GM18517 (cell line): Measurements from ENCODE around the gene FTO.

Source experiments
- ATAC-seq: cut with Tn5 transposase; IDR thresholded peaks from one replicate; pipeline ENCODE4 v1.9.1; 2021; ENCODE audit warnings: mild to moderate bottlenecking, moderate library complexity; ENCODE audit not compliant: unreplicated experiment

FTO gene

DNA sequence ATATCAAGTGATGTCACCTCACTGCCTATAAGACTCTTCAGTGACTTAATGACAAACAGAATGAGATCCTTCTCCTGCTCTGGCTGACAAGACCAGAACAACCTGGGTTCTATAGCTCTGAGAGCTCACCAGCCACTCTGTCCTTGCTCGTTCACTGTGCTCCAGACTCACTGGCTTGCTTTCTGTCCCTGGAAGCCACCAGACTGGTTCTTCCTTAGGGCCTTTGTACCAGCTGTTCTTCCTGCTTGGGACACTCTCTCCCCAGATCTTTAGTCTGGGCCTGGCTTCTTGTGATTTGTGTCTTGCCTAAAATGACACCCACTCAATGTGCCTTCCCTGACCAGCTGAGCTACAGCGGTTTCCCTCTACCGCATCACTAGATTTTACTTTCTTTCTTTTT, 76.1 kb downstream of the FTO start:
- ATAC-seq: no peak

DNA sequence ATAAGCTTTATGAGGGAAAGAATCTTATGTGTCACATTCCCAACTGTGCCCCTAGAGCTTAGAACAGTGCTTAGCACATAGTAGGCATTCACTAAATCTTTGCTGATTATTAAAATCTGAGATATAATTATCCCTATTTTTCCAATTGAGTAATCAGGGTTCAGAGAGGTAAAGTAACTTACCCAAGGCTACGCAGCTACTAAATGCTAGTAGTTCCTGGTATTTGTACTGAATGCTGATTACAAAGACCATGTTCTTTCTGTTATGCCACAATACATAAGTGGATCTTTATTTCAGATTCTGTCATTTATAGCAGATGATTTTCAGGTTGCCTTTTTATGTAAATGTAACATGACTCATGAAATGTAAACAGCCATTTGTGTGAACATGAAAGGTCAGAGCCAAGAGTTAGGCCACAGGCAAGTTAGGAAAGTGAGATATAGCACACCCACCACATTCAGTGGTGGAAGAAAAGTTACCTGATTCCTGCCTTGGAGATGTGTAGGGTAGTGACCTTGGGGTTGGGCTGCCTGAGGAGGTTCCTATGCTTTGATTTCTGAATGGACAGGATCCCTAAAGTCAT, 77.2 kb downstream of the FTO start:
- ATAC-seq: no peak

DNA sequence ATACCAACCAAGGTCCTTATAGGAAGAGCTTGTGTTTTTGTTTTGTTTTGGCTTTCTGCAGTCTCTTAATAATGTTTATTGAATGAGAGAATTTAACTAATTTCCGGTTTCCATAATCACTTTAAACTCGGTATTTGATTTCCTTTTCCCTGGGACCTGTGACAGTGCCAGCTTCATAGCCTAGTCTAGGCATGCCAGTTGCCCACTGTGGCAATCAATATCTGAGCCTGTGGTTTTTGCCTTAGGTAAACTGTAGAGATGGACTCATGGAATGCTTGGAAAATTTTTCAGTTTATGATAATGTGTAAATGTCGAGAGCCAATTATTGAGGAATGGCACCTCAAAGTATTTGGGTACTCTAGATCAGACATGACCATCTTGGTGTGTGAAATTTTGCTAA, 78.2 kb downstream of the FTO start:
- no peak for ATAC-seq

DNA sequence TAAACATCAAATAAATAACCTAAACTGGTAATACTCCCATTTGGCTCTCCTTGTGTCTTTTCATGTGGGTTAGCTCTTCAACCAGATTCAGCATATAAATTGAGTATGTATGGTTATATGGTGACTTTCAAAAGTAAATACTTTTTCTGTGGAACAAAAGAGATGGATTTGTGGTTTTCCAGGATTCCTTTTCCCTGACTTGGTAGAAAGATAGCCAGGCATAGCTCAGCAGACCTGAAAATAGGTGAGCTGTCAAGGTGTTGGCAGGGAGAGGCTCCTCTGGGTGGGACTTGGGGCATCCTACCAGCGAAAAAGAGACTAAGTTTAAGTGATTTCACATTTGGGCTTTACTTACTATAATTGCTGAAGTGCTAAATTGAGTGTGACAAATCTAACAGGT, 80.3 kb downstream of the FTO start:
- no peak for ATAC-seq

DNA sequence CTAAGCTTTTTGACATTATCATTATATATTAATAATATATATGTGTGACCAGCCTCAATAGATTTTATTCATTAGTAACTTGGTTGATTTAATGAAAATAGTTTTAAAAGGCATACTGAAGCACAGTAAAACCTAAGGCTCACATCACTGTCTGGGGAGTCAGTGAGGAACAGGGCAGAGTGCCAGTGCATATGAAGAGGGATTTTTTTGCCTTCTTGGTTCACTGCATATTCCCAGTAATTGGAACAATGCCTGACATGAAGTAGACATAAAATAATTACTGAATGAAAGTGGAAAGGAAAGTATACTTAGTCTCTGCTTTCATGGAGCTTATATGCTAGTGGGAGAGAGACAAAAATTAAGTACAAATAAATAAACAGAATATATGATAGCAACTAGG, 81.1 kb downstream of the FTO start:
- no peak for ATAC-seq

DNA sequence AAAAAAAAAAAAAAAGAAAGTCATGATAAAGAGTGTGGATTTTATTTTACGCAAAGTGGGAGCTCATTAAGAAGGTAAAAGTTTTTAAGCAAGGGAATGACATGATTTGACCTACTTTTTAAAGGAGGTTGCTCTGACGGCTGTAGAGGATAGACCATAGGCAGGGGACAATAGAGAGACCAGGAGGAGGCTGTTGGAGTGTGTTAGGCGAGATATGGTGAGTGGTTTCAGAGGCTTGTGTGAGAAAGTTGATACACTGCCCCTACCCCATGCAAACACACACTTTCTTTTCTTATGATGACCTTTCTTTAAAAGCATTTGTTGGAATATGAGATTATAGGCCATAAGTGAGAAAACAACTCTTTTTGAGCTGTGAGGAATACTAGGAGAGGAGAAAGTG, 82.0 kb downstream of the FTO start:
- no peak for ATAC-seq

DNA sequence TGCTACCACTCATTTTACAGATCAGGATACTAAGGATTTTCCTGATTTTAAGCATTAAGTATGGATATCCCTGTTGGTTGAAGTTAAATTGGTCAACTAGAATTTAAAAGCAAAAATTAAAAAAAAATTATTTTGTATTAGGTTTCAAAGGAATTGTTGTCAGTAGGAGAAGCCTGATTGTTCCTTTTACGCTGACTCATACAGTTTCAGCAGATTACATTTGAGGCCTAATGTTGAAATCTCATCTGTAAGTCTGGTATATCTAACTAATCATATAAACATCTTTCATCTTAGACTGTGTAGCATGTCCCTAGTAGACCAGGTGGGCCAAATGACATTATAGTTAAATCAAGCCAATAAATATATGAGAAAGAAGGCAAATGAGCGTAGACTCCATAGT, 83.5 kb downstream of the FTO start:
- no peak for ATAC-seq

DNA sequence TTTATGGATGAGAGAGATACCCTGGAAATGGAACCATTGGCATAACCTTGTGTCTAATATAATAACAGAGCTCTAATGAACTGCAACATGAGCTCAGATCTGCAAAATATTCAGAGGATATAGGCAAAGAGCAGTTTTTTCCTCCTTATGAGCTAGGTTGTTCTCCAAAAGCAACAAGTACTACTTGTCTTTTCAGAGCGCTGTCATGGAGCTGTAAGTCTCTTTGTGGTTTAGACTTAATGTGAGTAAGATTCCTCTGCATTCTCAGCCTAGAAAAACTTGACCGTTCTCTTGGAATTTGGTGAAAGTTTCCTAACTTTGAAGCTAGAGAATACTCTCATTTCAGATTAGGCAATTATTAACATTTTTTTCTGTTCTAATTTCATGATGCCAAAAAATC, 85.2 kb downstream of the FTO start:
- ATAC-seq: no peak

DNA sequence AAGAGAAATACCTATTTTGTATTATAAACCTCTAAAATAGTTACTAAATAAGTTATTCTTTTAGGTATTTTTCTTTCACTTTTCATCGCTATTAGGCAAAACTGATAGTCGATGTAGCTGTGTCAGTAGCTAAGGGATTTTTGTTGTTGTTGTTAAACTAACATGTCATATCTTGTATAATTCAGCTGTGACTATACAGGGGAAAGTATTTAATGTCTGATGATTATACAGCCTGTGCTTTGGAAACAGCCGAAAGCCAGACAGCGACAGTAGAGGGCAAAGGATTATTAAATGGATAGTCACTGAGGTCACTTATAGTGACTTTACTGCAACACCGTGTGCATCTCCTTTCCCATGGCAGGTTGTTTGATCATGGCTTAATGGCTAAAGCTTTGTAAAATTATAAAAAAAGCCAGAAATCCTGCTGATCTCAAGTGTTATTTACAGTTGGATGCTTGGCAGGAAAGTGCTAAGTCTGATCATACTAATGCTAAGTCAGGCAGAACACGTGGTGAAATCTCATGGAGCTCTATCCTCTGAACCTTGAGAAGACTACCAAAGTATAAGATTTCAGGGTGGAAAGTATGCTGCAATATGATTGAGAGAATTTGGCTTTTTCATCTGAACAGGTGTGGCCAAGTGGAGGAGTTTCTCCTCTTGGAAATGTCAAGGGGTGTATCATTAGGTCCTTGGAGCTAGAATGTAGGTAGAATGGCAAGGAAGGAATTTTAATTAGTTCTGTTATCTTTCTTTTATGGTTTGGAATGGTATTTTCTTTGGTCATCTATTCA, 88.4 kb downstream of the FTO start:
- no peak for ATAC-seq

DNA sequence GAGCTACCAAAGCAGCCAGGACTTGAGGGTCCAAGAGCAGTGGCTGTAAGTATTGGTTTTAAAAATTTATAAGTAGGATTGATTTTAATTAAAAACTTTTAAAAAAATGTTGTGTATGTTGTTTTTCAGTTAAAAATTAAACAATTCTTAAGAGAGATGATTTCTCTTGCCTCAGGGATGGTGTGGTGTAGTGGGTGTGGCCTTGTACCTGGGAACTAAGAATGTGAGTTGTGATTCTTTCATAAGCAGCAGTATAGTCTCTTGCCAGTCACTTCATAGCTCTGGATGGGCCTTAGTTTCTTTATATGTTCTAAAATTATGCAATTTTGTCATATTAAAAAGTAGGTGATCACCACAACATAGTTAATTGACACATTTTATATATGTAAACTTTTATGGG, 99.5 kb downstream of the FTO start:
- ATAC-seq: no peak

DNA sequence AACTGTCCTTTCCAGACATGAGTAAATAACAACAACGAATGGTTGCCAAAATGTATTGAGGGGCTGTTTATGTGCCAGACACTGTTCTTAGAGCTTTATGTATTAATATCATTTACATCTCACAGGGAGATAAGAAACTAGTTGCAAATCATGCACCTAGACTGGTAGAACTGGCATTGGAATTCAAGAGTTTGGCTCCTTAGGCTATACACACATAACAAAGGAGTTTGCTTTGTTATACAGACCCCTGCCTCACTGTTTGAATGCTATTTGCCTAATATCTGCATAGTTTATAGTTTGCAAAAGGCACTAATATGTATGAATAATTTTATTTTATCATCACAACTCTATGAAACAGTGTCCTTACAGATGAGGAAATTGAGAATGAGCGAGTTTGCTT, 100.0 kb downstream of the FTO start:
- ATAC-seq: no peak

DNA sequence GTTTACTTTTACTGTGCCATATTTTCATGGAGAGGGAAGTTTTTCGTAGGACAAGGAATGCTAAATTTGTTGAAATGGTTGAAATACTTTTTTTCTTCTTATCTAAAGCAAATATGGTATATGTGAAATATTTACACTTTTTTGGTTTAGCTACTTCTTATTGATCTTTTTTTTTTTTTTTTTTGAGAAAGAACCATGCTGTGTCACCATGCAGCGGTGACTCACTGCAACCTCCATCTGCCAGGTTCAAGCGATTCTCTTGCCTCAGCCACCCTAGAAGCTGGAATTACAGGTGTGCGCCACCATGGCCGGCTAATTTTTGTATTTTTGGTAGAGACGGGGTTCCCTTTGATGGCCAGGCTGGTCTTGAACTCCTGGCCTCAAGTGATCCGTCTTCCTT, 100.5 kb downstream of the FTO start:
- ATAC-seq: no peak

DNA sequence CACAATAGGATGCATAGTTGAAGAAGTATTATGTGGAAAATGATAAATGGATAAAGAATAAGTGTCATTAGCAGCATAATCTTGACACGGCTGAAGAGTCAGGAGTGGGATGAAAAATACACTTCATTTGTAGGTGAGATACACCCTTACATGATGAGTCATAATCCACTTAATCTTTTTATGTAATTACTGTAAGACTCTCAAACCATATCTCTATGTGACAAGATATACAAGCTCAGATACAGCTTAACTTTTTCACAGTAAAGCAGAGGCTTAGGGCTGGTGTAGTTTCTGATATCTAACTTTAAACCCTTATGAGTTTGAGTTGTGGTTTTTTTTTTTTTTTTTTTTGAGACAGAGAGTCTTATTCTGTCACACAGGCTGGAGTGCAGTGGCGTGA, 101.2 kb downstream of the FTO start:
- ATAC-seq: no peak

DNA sequence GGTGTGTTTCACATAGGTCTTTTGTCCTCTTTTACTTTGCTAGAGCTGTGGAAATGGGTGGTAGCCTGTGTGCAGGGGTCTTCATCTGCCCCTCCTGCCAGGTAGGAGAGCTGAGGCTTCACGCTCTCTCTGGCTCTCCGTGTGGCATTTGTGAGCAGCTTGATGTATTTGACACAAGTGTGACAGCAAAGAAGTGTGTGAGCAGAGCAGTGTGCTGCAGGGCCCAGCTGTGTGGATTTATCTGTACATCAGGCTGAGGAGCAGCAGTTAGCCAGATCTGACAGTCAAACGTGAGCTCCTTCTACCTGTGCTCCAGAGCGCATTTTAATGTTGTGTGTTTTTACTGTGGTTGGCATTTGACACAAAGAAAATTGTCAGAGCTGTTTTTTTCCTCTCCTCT, 101.8 kb downstream of the FTO start:
- ATAC-seq: no peak

DNA sequence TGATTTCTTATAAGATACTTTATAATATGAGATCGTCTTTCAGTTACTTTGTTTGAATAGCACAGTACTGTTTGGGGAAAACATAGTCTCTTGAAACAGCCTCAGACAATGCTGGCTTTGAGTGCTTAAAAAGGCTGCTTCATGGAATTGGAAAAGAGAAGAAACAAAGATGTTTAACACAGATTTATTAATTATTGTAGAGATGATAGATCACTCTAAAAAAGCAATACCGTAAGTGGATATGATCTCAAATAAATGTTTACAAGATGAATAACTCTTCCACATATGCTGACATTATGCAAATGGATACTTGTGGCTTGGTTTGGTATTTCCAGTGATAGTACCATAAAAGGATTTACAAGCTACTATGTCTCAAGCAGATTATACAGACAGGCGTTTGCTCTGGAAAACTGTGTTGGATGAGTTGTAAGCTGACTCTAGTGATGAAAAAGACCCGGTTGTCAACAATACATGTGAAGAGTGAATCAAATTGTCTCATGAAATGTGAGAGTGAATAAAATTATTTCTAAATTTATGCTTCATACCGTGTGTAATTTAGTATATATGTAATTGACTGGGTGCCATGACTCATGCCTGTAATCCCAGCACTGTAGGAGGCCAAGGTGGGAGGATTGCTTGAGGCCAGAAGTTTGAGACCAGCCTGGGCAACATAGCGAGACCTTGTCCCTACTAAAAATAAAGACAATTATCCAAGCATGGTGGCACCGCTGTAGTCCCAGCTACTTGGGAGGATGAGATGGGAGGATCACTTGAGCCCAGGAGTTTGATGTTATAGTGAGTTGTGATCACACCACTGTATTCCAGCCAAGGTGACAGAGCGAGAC, 105.4 kb downstream of the FTO start:
- ATAC-seq: no peak

DNA sequence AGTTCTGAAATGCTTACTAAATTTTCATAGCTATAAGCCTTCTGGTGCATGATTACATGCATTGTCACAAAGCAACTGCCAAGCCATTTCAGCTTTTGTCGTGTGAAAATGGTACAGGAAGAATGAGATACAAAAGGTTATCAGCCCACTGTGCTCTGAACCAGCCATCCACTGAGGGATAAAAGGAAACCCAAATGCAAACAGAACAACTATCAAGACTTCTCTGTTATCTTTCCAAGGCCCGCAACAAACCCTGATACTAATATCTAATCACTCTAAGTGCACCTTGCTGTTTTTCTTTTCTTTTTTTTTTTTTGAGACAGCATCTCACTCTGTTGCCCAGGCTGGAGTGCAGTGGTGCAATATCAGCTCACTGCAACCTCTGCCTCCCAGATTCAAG, 109.0 kb downstream of the FTO start:
- no peak for ATAC-seq

DNA sequence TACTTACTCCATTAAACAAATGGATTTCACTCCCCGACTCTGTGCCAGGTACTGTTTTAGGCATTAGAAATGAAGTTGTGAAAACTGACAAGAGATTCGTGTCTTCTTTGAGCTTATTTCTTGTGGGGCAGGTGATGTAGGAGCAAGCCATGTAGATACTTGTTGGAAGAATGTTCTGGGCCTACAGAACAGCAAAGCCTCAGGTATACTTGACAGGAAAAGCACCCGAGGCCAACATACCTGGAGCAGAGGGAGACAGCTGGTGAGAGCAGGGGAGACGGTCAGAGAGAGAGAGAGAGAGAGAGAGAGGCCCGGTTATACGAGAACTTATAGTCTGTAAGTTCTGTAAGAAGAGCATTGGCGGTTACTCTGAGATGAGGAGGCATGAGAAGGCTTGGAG, 110.8 kb downstream of the FTO start:
- no peak for ATAC-seq

DNA sequence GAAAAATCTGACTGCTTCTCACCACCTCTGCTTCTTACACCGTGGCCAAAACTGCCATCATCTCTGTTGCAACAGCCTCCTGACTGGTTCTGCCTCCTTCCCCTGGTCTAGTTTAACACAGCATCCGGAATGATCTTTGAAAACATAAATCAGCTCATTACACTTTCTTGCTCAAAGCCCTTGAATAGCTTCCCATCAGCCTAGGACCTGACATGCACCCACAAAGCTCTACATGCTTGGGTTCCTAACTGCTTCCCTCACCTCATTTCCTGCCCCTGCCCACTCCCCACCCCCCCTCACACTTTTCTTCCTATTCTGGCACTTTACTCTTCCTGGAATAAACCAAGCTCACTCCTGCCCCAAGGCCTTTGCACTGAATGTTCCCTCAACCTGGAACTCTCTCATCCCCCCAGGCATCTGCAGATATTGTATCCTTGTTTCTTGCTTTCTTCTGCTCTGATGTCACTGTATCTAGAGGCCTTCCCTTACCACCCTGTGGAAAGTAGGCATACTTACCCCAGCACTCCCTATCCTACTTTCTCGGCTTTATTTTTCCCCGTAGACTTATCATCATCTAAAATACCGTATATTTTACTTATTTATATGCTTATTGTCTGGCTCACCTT, 112.4 kb downstream of the FTO start:
- no peak for ATAC-seq

DNA sequence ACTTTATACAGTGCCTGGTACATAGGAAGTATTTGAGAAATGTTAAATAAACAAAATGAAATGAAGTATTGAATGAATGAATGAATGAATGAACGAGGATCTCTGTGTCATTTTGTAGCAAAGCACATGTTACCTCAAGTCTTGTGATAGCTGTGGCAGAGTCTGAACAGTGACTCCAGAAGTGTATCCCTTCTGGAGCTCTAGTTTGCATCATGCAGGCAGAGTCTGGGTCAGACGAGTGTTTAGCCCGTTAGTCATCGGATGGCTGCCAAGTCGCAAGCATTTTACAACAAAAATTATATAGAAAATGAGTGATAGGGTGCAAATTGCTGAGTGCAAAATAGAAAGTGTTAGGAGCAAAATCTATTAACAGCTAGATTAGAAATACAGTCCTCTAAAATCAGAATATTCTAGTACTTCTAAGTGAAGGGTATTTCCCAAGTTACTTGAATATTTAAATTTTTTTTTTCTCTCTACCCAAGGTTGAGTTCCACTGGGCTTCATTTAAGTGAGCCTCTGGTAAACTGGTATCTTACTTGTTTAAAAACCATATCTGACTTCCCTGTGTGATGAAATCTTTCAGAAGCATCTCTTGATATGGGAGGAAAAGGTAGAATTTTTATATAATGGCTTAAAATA, 113.3 kb downstream of the FTO start:
- ATAC-seq: no peak

DNA sequence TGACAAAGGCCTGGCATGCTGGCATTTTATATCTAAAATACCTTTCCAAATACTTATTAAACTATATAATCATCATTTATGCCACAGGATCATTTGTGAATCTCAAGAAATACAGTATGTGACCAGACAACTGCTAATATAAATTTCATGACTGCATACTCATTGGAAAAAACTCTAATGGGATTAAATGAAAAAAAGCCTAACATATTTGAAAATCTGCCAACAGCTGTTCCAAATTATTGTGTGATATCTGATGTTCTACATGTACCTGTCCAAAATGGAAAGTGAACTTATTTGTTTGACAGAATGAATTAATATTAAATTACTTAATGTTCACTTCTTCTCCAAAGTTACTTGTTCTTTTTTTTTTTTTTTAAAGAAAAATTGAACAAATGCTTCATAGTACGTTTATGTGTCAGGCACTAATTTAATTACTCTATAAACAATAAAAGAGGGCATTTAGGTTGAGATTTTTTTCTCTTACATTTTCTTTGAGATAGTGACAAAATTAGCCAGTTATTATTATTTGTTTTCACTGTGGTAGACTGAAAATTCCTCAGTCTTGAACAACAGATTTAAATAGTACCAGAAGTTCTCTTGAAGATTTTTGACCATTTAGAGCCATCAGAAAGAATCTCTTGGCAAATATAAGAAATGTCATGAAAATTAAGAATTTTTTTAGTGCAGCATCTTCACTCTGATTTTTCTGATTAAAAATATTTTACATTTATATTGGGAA, 114.0 kb downstream of the FTO start:
- ATAC-seq: no peak
